MCF 10A (cell line): Measurements from ENCODE around the gene INCA1. TPM values are rescaled to one million over a fixed set of nuclear protein-coding genes. Genes with fewer than 3 reads are reported as not detected.
A peak's percentile ranks its signal among the peaks of the same experiment; 100 is the strongest.

Experiments
- BruUV-seq: library from RNA; stranded (reverse); fragments of 400-500 nt; replicated peaks from 2 replicates; lab custom pipeline; 2021; lab: Mats Ljungman, UMichigan
- CTCF ChIA-PET: fragments of 300-600 bp; sonication (Branson Sonifier 250); formaldehyde crosslinking; extraction: SDS; loops from one replicate; lab custom pipeline; 2021; ENCODE audit warnings: antibody characterized with exemption, inconsistent platforms; lab: Yijun Ruan, JAX
- POLR2A ChIA-PET: fragments of 300-600, 350-650 bp; sonication (Branson Sonifier 250); formaldehyde crosslinking; extraction: SDS; loops from one replicate; lab custom pipeline; 2020; ENCODE audit warnings: antibody characterized with exemption, inconsistent platforms; lab: Yijun Ruan, JAX
- DNase-seq: peaks from one replicate; pipeline ENCODE4 v3.0.0-alpha.2; 2018; ENCODE audit not compliant: unreplicated experiment
- H3K27ac Mint-ChIP-seq: one replicate; pipeline ENCODE4 v1.8.0; 2022; ENCODE audit warnings: mild to moderate bottlenecking, low read depth, mixed read lengths; ENCODE audit not compliant: unreplicated experiment
- H3K27me3 Mint-ChIP-seq: one replicate; pipeline ENCODE4 v1.8.0; 2022; ENCODE audit warnings: mixed read lengths; ENCODE audit not compliant: insufficient read depth, unreplicated experiment
- H3K36me3 Mint-ChIP-seq: one replicate; pipeline ENCODE4 v1.8.0; 2022; ENCODE audit warnings: mild to moderate bottlenecking, moderate library complexity, mixed read lengths; ENCODE audit not compliant: insufficient read depth, unreplicated experiment
- H3K4me1 Mint-ChIP-seq: one replicate; pipeline ENCODE4 v1.8.0; 2022; ENCODE audit warnings: mixed read lengths; ENCODE audit not compliant: insufficient read depth, unreplicated experiment
- H3K4me3 Mint-ChIP-seq: one replicate; pipeline ENCODE4 v1.8.0; 2022; ENCODE audit warnings: mild to moderate bottlenecking, moderate library complexity, mixed read lengths; ENCODE audit not compliant: unreplicated experiment
- H3K9me3 Mint-ChIP-seq: one replicate; pipeline ENCODE4 v1.8.0; 2022; ENCODE audit warnings: mixed read lengths; ENCODE audit not compliant: unreplicated experiment
- intact Hi-C: fragments of 100-400 bp; cut with micrococcal nuclease; formaldehyde crosslinking; loops from 2 replicates; pipeline ENCODE4 v1.14.1; 2022
- total RNA-seq: library from RNA; stranded (reverse); gene quantifications from 2 replicates; pipeline ENCODE4 v1.2.3, GENCODE V29; 2022
- TF ChIP-seq, protein P1 (sequence below): fragments of 200-600 bp; IDR thresholded peaks from one replicate; pipeline ENCODE4 v1.8.0; 2022; ENCODE audit warnings: antibody characterized with exemption, mild to moderate bottlenecking; ENCODE audit not compliant: unreplicated experiment

INCA1 gene
- total RNA-seq, 1 experiment from 2014 or later: 0.44 TPM

GRCh38 chr17:4994081-4994595, 3.2 kb downstream of the INCA1 start:
- no peaks in the 10 kb centered on the region for H3K27me3 Mint-ChIP-seq
- H3K9me3 Mint-ChIP-seq: no peaks in the 10 kb centered on the region
- peaks cover 6% of the 10 kb centered on the region for H3K4me1 Mint-ChIP-seq
- intact Hi-C loops: no loop called here
- ChIA-PET CTCF (interaction anchor here (1.5 kb wide), 1 partner anchor 67 kb away, joined by 4 read pairs; no protein-coding TSS in a partner anchor), POLR2A (interaction anchor here (1.6 kb wide), 1 partner anchor 7 kb away, joined by 6 read pairs; no protein-coding TSS in a partner anchor)
- BruUV-seq: no TSS peak
- peaks cover 6% of the 10 kb centered on the region for H3K36me3 Mint-ChIP-seq
- no peak overlapping the region for H3K4me3 Mint-ChIP-seq
- no peak for DNase-seq
- H3K27ac Mint-ChIP-seq: no peak overlapping the region
- TF ChIP-seq, protein P1, sequence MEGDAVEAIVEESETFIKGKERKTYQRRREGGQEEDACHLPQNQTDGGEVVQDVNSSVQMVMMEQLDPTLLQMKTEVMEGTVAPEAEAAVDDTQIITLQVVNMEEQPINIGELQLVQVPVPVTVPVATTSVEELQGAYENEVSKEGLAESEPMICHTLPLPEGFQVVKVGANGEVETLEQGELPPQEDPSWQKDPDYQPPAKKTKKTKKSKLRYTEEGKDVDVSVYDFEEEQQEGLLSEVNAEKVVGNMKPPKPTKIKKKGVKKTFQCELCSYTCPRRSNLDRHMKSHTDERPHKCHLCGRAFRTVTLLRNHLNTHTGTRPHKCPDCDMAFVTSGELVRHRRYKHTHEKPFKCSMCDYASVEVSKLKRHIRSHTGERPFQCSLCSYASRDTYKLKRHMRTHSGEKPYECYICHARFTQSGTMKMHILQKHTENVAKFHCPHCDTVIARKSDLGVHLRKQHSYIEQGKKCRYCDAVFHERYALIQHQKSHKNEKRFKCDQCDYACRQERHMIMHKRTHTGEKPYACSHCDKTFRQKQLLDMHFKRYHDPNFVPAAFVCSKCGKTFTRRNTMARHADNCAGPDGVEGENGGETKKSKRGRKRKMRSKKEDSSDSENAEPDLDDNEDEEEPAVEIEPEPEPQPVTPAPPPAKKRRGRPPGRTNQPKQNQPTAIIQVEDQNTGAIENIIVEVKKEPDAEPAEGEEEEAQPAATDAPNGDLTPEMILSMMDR: no peak

- intact Hi-C loops: loop anchor here (1.0 kb wide), 1 partner anchor 79 kb away; no protein-coding TSS in a partner anchor
- Mint-ChIP-seq H3K4me1 (peaks cover 28% of the 10 kb centered on the region), H3K27ac (peak overlapping the region; percentile 84), H3K36me3 (peaks cover 20% of the 10 kb centered on the region), H3K27me3 (no peaks in the 10 kb centered on the region), H3K9me3 (no peaks in the 10 kb centered on the region), H3K4me3 (peak overlapping the region; percentile 87)
- ChIA-PET POLR2A (interaction anchor here (0.7 to 5.6 kb wide), 12 partner anchors 9 to 197 kb away, joined by 3 to 81 read pairs (median 6); partner anchors contain the start of genes CHRNE, INCA1, KIF1C and PFN1), CTCF (interaction anchor here (0.5 to 1.7 kb wide), 12 partner anchors 9 to 800 kb away, joined by 3 to 6 read pairs (median 3); partner anchors contain the start of genes INCA1 and KIF1C)
- TF ChIP-seq, protein P1: no peak
- DNase-seq: no peak
- BruUV-seq: TSS peak; percentile 37
Measured at GRCh38 chr17:4987767-4988567, 9.4 kb downstream of the INCA1 start.

- intact Hi-C loops: loop anchor here (1.0 kb wide), 1 partner anchor 78 kb away; no protein-coding TSS in a partner anchor
- Mint-ChIP-seq H3K9me3 (no peaks in the 10 kb centered on the region), H3K4me3 (peak within 1 kb of the TSS; percentile 87), H3K36me3 (peaks cover 28% of the 10 kb centered on the region), H3K27ac (peak within 1 kb of the TSS; percentile 84), H3K4me1 (peaks cover 28% of the 10 kb centered on the region), H3K27me3 (no peaks in the 10 kb centered on the region)
- ChIA-PET CTCF (interaction anchor here (0.6 to 1.7 kb wide), 15 partner anchors 8 to 466 kb away, joined by 3 to 10 read pairs (median 3); partner anchors contain the start of genes KIF1C and SPAG7), POLR2A (interaction anchor here (0.9 to 5.6 kb wide), 14 partner anchors 8 to 197 kb away, joined by 3 to 81 read pairs (median 6); partner anchors contain the start of genes INCA1, KIF1C, PFN1 and PLD2)
- TF ChIP-seq, protein P1: peak; percentile 60
- DNase-seq: peak; percentile 67
- no TSS peak for BruUV-seq
Measured at GRCh38 chr17:4986951-4987766, 10.2 kb downstream of the INCA1 start, which contains the start of gene CAMTA2. CAMTA2 (minus strand) TSS chr17:4987675; CDS start chr17:4986222, 1,453 bp downstream.
